Kidney (tissue), 14 donors: Measurements from ENCODE around the gene PTPRJ. TPM values are rescaled to one million over a fixed set of nuclear protein-coding genes. Genes with fewer than 3 reads are reported as not detected.

Experiments used
- DNase-seq, 5 donors: peaks; one replicate each; pipeline ENCODE4 v3.0.0-alpha.2; 2013 to 2020
- FAIRE-seq: peaks from 2 replicates; lab custom pipeline; 2012; peaks lifted over from hg19 to GRCh38; lab: Jason Lieb, UNC
- H3K27ac ChIP-seq, 2 donors: one replicate each; pipeline ENCODE4 v1.7.0; 2013; ENCODE audit warnings: low read depth in 2 of 2, low read length in 2 of 2, inconsistent platforms in 1 of 2
- H3K27me3 ChIP-seq: one replicate; pipeline ENCODE4 v1.7.1; 2013; ENCODE audit warnings: low read length, inconsistent platforms; ENCODE audit not compliant: control insufficient read depth, insufficient read depth
- H3K36me3 ChIP-seq, 3 donors: one replicate each; pipeline versions ENCODE4 v1.7.0 to v1.7.1; 2013; ENCODE audit warnings: low read length in 3 of 3, control low read depth in 1 of 3, inconsistent platforms in 1 of 3; ENCODE audit not compliant: insufficient read depth in 3 of 3, control insufficient read depth in 2 of 3
- H3K4me1 ChIP-seq, 3 donors: one replicate each; pipeline versions ENCODE4 v1.7.0 to v1.7.1; 2013; ENCODE audit warnings: low read length in 3 of 3, inconsistent platforms in 1 of 3, low read depth in 1 of 3; ENCODE audit not compliant: control insufficient read depth in 2 of 3, insufficient read depth in 2 of 3
- H3K4me3 ChIP-seq, 3 donors: one replicate each; pipeline versions ENCODE4 v1.7.0 to v1.8.1; 2013; ENCODE audit warnings: low read length in 3 of 3, control low read depth in 1 of 3, inconsistent platforms in 1 of 3
- H3K9ac ChIP-seq, 3 donors: one replicate each; pipeline versions ENCODE4 v1.7.0 to v1.7.1; 2013; ENCODE audit warnings: low read length in 3 of 3, control low read depth in 1 of 3, inconsistent platforms in 1 of 3
- H3K9me3 ChIP-seq, 3 donors: one replicate each; pipeline versions ENCODE4 v1.7.0 to v1.7.1; 2013; ENCODE audit warnings: low read length in 3 of 3, control low read depth in 1 of 3, inconsistent platforms in 1 of 3; ENCODE audit not compliant: control insufficient read depth in 2 of 3, insufficient read depth in 1 of 3
- CTCF ChIP-seq: IDR thresholded peaks from 3 replicates; pipeline ENCODE4 v1.5.1; 2012; ENCODE audit warnings: mild to moderate bottlenecking, moderate library complexity, borderline replicate concordance; ENCODE audit not compliant: insufficient read depth; ENCODE audit errors: extremely low read depth
- intact Hi-C: fragments of 100-400 bp; cut with DNase I; formaldehyde crosslinking; loops from one replicate; pipeline ENCODE4 v1.11.1; 2022
- polyA plus RNA-seq: library from polyadenylated mRNA; stranded (reverse); fragments of 350-450 nt; fragmentation: Illumina TruSeq; extraction: RNeasy Lipid Tissue Mini Kit (QIAGEN cat#74804); gene quantifications from one replicate; pipeline ENCODE4 v1.2.3, GENCODE V29; 2014; ENCODE audit warnings: low read depth, low replicate concordance; ENCODE audit not compliant: insufficient read depth
- total RNA-seq: library from RNA; stranded (reverse); fragmentation: NEBNext Ultra II Directional; extraction: Animal tissue kit (Norgen Biotek cat#: 25700); gene quantifications from one replicate; pipeline ENCODE4 v1.2.1, GENCODE V29; 2021
- donor health status: control.
- donor health status: control.
- donor health status: control.
- donor health status: control.
- donor health status: control.
- donor health status: DM: yes; HTN: yes; CAD: no.
- donor health status: Normal renal cell carcinoma (clear cell type).

PTPRJ gene
- total and polyA plus RNA-seq, 2 donors from 2014 or later: 9.2 to 80.5 TPM

- H3K4me1 ChIP-seq: peaks cover 3 to 28% (median 9%) of the 10 kb centered on the region in 3 donors
- intact Hi-C loops: no loop called here
- DNase-seq (peak in 1 of 5 donors; percentile 6), FAIRE-seq (no peak)
- H3K9me3 ChIP-seq: no peaks in the 10 kb centered on the region
- H3K36me3 ChIP-seq: no peaks in the 10 kb centered on the region
- H3K9ac ChIP-seq: no peak overlapping the region
- H3K4me3 ChIP-seq: no peak overlapping the region
- peak overlapping the region in 1 of 2 donors; percentile 54 for H3K27ac ChIP-seq
- no peak for TF ChIP-seq CTCF
- H3K27me3 ChIP-seq: no peaks in the 10 kb centered on the region
These were observed 6.4 kb downstream of the PTPRJ start for GRCh38 chr11:47986742-47987141.

- DNase-seq (peak in 1 of 5 donors; percentile 14), FAIRE-seq (no peak)
- Histone ChIP-seq H3K9me3 (no peaks in the 10 kb centered on the region), H3K4me1 (peaks cover 3 to 32% (median 4%) of the 10 kb centered on the region in 3 donors), H3K27me3 (no peaks in the 10 kb centered on the region), H3K4me3 (no peak overlapping the region), H3K36me3 (no peaks in the 10 kb centered on the region), H3K9ac (no peak overlapping the region), H3K27ac (peak overlapping the region in 1 of 2 donors; percentile 20)
- intact Hi-C loops: no loop called here
- TF ChIP-seq CTCF: no peak
These were observed 7.0 kb downstream of the PTPRJ start for GRCh38 chr11:47987310-47987709.

- Histone ChIP-seq H3K27ac (peak overlapping the region in 1 of 2 donors; percentile 45), H3K27me3 (no peaks in the 10 kb centered on the region), H3K4me1 (peaks cover 3 to 30% (median 4%) of the 10 kb centered on the region in 3 donors), H3K9ac (peak overlapping the region in 1 of 3 donors; percentile 15), H3K4me3 (no peak overlapping the region), H3K36me3 (no peaks in the 10 kb centered on the region), H3K9me3 (no peaks in the 10 kb centered on the region)
- DNase-seq (no peak), FAIRE-seq (no peak)
- no peak for TF ChIP-seq CTCF
- intact Hi-C loops: no loop called here
These were observed 7.4 kb downstream of the PTPRJ start for GRCh38 chr11:47987781-47988180.

GRCh38 chr11:47989779-47990178, 9.4 kb downstream of the PTPRJ start:
- FAIRE-seq (no peak), DNase-seq (no peak)
- H3K27me3 ChIP-seq: no peaks in the 10 kb centered on the region
- H3K9me3 ChIP-seq: no peaks in the 10 kb centered on the region
- H3K36me3 ChIP-seq: no peaks in the 10 kb centered on the region
- no peak overlapping the region for H3K9ac ChIP-seq
- H3K4me3 ChIP-seq: no peak overlapping the region
- intact Hi-C loops: no loop called here
- no peak for TF ChIP-seq CTCF
- peak overlapping the region in 1 of 2 donors; percentile 25 for H3K27ac ChIP-seq
- peaks cover 3 to 26% (median 7%) of the 10 kb centered on the region in 3 donors for H3K4me1 ChIP-seq
